C4-2B (cell line): ENCODE measurements around the gene HYAL2.

ENCODE experiments used
- H3K27ac ChIP-seq: fragments of 450-650 bp; 2 replicates; pipeline ENCODE4 v1.5.1; 2017
- ZFX ChIP-seq: fragments of 450-650 bp; IDR thresholded peaks from 2 replicates; pipeline ENCODE4 v1.6.1; 2017
- TF ChIP-seq, protein P1 (sequence below): fragments of 450-650 bp; conservative IDR thresholded peaks from 2 replicates; pipeline ENCODE4 v1.5.1; 2017; ENCODE audit warnings: mild to moderate bottlenecking

HYAL2 gene

DNA sequence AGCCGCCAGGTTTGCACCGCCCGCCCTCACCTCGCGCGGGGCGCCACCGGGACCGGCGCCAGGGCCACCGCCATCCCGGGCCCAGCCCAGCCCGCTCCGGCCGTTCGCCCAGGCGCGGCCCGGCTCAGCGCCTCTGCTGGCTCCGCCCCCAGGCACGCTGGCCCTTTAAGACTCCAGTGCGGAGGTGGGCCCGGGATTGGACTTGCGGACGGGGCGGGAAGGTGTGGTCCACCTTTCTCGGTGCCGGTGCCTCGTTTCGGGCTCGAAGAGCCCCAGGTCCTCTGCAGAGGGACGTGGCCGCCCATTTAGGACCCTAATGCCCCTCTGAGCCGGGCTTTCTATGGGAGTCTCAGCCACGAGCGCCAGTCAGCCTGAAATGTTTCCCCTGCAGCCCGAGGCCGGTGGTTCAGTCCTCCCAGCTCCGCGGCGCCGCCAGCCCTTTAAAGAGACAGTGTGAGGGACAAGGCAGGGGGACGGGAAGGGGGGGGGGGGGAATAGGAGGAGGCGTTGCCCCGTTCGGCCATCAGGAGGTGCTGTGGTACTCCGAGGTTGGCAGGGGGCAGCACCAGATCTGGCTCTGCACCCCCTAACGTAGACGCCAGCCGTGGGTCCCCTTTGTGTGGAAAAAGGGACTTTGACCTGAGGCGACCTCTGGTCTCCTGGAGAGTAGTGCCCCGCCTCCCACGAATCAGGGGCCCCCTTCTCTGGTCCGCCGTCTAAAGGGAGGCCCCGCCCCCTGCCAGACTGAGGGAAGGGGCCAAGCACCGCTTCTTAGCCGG, 1.0 kb downstream of the HYAL2 start:
- H3K27ac ChIP-seq: peak overlapping the region; percentile 90

DNA sequence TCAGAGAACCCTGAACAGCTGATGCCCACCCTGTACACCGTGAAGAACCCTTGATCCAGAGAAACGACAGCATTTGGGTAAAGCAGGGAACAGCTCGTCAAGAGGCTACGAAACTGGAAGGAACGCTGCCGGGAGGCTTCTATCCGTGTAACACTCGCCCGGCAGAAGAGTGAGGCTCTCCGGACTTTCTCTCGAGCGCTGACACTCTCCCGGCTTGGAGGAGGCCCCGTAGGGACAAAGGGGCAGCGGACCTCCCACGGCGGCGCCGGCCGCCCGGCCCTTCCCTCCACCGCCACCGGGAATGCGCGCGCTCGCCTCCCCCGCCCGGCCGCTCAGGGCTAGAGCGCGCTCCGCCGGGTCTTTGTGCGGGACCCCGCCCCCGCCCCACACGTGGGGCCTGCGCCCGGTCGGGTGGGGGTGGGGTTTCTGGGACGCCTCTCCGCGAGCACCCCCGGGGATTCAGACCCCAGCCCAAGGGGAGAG, 1.7 kb downstream of the HYAL2 start:
- TF ChIP-seq, protein P1, sequence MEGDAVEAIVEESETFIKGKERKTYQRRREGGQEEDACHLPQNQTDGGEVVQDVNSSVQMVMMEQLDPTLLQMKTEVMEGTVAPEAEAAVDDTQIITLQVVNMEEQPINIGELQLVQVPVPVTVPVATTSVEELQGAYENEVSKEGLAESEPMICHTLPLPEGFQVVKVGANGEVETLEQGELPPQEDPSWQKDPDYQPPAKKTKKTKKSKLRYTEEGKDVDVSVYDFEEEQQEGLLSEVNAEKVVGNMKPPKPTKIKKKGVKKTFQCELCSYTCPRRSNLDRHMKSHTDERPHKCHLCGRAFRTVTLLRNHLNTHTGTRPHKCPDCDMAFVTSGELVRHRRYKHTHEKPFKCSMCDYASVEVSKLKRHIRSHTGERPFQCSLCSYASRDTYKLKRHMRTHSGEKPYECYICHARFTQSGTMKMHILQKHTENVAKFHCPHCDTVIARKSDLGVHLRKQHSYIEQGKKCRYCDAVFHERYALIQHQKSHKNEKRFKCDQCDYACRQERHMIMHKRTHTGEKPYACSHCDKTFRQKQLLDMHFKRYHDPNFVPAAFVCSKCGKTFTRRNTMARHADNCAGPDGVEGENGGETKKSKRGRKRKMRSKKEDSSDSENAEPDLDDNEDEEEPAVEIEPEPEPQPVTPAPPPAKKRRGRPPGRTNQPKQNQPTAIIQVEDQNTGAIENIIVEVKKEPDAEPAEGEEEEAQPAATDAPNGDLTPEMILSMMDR: no peak
- no peak for TF ChIP-seq ZFX
- H3K27ac ChIP-seq: peak overlapping the region; percentile 90

More for the DNA sequence above, 1.0 kb downstream of the HYAL2 start:
- peak; percentile 63; the same call in 1 of the 2 replicates for TF ChIP-seq ZFX
- TF ChIP-seq, protein P1: peak; percentile 65

DNA sequence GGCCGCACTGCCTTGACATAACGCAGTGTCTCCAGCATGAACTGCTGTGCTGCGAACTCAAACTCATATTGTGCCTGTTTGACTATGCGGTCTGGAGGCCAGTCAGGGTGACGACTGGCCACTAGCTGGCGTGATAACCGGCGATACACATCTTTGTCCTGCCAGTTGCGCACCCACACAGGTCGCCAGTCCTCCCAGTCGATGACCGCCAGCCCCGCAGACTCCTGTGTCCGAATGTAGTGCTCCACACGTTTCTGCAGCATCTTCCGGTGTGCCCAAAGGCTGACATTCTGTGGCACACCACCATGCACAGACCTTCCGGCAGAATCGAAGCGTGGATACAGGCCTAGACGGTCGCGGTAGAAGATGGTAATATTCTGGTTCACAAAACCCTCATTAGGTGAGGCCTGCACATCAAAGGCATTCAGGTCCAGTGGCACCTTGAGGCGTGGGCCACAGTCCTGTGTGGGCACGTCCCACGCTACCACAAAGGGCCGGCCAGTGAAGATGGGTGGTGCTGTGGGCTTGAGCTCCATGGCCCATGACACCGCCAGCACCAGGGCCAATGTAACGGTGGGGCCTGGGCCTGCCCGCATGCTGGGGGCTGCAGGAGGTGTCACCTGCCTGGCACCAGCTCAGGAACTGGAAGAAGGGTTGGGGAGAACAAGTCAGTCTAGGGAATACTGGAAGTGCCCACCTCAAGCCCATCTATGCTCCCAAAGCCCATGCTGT, 2.5 kb downstream of the HYAL2 start:
- H3K27ac ChIP-seq: peak overlapping the region; percentile 90
- TF ChIP-seq, protein P1: no peak
- no peak for TF ChIP-seq ZFX

DNA sequence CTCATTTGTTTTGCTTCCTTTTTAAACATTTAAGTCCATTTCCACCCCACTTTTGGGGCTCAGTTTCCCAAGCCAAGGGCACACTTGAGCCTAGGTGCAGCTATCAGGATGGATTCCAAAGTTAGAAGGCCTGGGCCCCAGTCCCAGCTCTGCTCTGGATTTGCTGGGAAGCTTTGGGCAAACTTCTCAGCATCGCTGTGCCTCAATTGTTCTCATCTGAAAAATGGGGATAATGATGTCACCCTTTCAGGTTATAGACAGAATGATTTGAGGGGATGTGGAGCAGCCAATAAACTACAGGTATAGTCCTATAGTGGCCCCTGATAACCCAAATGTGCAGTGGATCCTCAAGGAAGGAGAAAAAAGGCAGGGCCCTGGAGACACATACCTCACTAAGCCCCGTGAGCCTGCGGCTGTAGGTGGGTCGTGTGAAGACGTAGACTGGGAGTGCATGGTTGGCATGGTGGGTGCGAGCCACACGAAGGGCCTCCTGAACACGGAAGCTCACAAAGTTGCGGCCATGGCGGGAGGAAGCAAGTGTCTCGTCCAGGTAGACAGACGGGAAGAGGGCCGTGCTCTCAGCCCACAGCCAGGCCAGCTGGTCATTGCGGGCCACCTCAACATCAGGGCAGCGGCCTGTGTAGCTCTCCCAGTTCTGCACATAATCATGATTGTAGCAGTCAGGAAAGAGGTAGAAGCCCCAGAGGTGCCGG, 3.2 kb downstream of the HYAL2 start:
- no peak overlapping the region; the same call in 1 of the 2 replicates for H3K27ac ChIP-seq
- no peak for TF ChIP-seq ZFX
- TF ChIP-seq, protein P1: no peak

DNA sequence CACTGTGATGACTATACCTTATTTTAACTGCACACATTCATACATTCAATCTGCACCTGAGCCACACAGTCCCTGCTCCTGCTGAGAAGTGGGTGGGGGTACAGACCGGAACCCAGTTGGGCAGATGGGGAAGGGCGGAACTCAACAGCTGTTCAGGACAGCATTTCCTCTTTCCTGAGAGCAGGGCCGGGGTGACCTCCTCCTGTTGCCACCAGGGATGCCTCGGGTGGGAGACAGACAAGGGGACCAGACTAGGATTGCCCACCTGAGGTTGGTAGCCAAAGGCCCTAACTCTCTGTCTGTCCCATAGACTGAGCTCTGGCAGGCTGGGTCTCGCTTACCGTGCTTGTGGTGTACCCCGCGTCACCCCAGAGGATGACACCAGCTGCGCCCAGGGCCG, 3.9 kb downstream of the HYAL2 start:
- no peak overlapping the region for H3K27ac ChIP-seq
- no peak for TF ChIP-seq ZFX
- TF ChIP-seq, protein P1: no peak

DNA sequence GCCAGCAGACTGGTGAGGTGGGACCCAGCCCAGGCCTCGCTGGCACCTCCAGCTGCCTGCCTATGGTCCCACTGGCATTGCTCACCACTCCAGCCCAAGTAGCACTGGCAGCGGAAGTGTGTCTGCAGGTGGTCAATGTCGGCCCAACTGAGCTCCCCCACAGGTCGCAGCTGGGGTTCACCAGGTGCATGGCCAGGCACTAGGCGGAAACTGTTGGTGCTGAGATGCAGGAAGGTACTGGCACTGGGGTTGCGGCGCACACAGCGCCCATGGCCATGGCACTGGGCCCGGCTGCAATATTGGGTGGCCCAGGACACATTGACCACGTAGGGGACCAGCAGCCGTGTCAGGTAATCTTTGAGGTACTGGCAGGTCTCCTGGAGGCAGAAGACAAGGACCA, 4.4 kb downstream of the HYAL2 start:
- no peak for TF ChIP-seq ZFX
- TF ChIP-seq, protein P1: no peak
- no peak overlapping the region for H3K27ac ChIP-seq

DNA sequence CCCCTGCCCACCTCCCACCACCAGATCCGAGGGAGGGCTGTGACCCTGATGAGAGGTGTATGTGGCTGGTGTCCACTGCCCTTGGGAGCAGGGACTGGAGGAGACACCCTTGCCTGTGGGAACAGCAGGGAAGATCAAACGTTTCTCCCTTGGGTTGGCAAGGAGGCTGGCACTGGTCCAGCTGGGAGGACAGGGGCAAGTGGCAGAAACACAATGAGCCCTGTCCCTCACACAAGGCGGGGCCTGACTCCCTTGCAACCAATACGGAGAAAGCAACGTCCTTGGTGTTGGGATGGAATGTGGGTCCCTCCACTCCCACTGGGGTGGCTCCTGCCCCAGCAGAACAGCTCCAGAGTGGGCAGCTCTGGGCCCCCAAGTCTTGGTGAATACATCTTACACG, 5.2 kb downstream of the HYAL2 start:
- no peak for TF ChIP-seq ZFX
- TF ChIP-seq, protein P1: no peak
- H3K27ac ChIP-seq: no peak overlapping the region
